H1 (cell line): ENCODE measurements around the gene ABI3BP.

ENCODE experiments used
- CTCF ChIP-seq, 3 experiments: IDR thresholded peaks; 1 replicate in 2 of 3; 2 replicates in 1 of 3; pipeline versions ENCODE4 v1.5.1 to v1.6.1; 2011; ENCODE audit warnings: low read length in 3 of 3, mild to moderate bottlenecking in 3 of 3, inconsistent platforms in 2 of 3, low read depth in 1 of 3, moderate library complexity in 1 of 3; ENCODE audit not compliant: insufficient read depth in 1 of 3; ENCODE audit errors: control extremely low read depth in 1 of 3
- EGR1 ChIP-seq: IDR thresholded peaks from 2 replicates; pipeline ENCODE4 v1.6.1; 2011; ENCODE audit warnings: low read depth, low read length, borderline replicate concordance
- NANOG ChIP-seq: IDR thresholded peaks from 2 replicates; pipeline ENCODE4 v1.6.1; 2011; ENCODE audit warnings: low read length, low read depth, mild to moderate bottlenecking, inconsistent platforms; ENCODE audit not compliant: insufficient read depth, poor library complexity, severe bottlenecking
- POLR2AphosphoS5 ChIP-seq: IDR thresholded peaks from 2 replicates; pipeline ENCODE4 v1.6.1; 2011; ENCODE audit warnings: low read depth, low read length
- TAF1 ChIP-seq: IDR thresholded peaks from 2 replicates; pipeline ENCODE4 v1.6.1; 2011; ENCODE audit warnings: mild to moderate bottlenecking, low read depth, low read length
- USF2 ChIP-seq: IDR thresholded peaks from 2 replicates; pipeline ENCODE4 v1.6.1; 2011; ENCODE audit warnings: low read length, improper control_type of control experiment

GRCh38 chr3:100902572-100902971, 90.6 kb downstream of the ABI3BP start:
- TF ChIP-seq USF2 (no peak), POLR2AphosphoS5 (no peak), CTCF (IDR thresholded peaks at IDR 0.05; ENCODE audit: control extremely low read depth in 1 of 3, insufficient read depth in 1 of 3, low read depth in 1 of 3, low read length in 3 of 3) (no peak), EGR1 (no peak), TAF1 (no peak), NANOG (no peak)
